HCT116 (cell line): ENCODE results near the gene POT1. TPM values are rescaled to one million over a fixed set of nuclear protein-coding genes. Genes with fewer than 3 reads are reported as not detected.

Experiments
- ATAC-seq: fragments of 200-7000 bp; cut with Tn5 transposase; 2 replicates; pipeline ENCODE4 v1.9.1; 2020; ENCODE audit warnings: mild to moderate bottlenecking, moderate library complexity
- BruUV-seq: library from RNA; stranded (reverse); fragments of 400-500 nt; replicated peaks from 2 replicates; lab custom pipeline; 2021; lab: Mats Ljungman, UMichigan
- CTCF ChIA-PET: fragments of 300-600 bp; sonication (Branson Sonifier 250); formaldehyde crosslinking; loops from one replicate; lab custom pipeline; 2021; ENCODE audit warnings: antibody characterized with exemption; lab: Charles Lee
- POLR2A ChIA-PET: fragments of 300-600, 350-600 bp; sonication (Branson Sonifier 250); formaldehyde crosslinking; loops from one replicate; lab custom pipeline; 2021; ENCODE audit warnings: antibody characterized with exemption; lab: Charles Lee
- RAD21 ChIA-PET, 2 experiments: fragments of 300-600 bp; sonication (Branson Sonifier 250); formaldehyde crosslinking; loops; one replicate each; lab custom pipeline; 2023; ENCODE audit warnings: low total read pairs in 2 of 2; ENCODE audit not compliant: uncharacterized antibody in 2 of 2, unreplicated experiment in 2 of 2, low non-redundant PET in 1 of 2; lab: Charles Lee
- DNase-seq: peaks from one replicate; pipeline ENCODE4 v3.0.0-alpha.2; 2010; ENCODE audit warnings: low read depth, low spot score
- H2AFZ ChIP-seq: fragments of 200-600 bp; shearing (Covaris generic), sonication (generic); 2 replicates; pipeline ENCODE4 v1.6.1; 2017; ENCODE audit warnings: low read depth, mixed run types, mixed read lengths, antibody characterized with exemption, low read length; ENCODE audit not compliant: poor library complexity, severe bottlenecking
- H3K27ac ChIP-seq: 2 replicates; pipeline ENCODE4 v1.5.1; 2012; ENCODE audit warnings: low read depth, low read length
- H3K27me3 ChIP-seq: fragments of 200-600 bp; sonication (generic); 2 replicates; pipeline ENCODE4 v1.6.1; 2016; ENCODE audit warnings: mixed run types, low read length, mixed read lengths; ENCODE audit not compliant: insufficient read depth
- H3K36me3 ChIP-seq, 2 experiments: fragments of 200-500 bp in 1 of 2; fragments of 200-600 bp in 1 of 2; sonication (Bioruptor generic) in 1 of 2; sonication (generic) in 1 of 2; 2 replicates each; pipeline versions ENCODE4 v1.5.1 to v1.6.1; 2014 to 2016; ENCODE audit warnings: low read length in 2 of 2, inconsistent platforms in 1 of 2, mixed read lengths in 1 of 2, mixed run types in 1 of 2; ENCODE audit not compliant: insufficient read depth in 2 of 2, control insufficient read depth in 1 of 2
- H3K4me1 ChIP-seq, 2 experiments: fragments of 200-600 bp in 1 of 2; sonication (generic) in 1 of 2; 2 replicates each; pipeline versions ENCODE4 v1.5.1 to v1.6.1; 2012 to 2017; ENCODE audit warnings: low read length in 2 of 2, inconsistent platforms in 1 of 2, mild to moderate bottlenecking in 1 of 2, mixed read lengths in 1 of 2, mixed run types in 1 of 2, moderate library complexity in 1 of 2; ENCODE audit not compliant: insufficient read depth in 2 of 2, control insufficient read depth in 1 of 2
- H3K4me2 ChIP-seq: fragments of 200-600 bp; sonication (generic); 2 replicates; pipeline ENCODE4 v1.6.1; 2017; ENCODE audit warnings: mixed run types, low read length, mixed read lengths
- H3K4me3 ChIP-seq, 2 experiments: fragments of 200-600 bp in 1 of 2; sonication (generic) in 1 of 2; replicated peaks in 1 of 2; 2 replicates each; pipeline ENCODE4 v1.5.1; 2011 to 2016; ENCODE audit warnings: low read length in 2 of 2, control low read depth in 1 of 2, low read depth in 1 of 2, mild to moderate bottlenecking in 1 of 2, mixed read lengths in 1 of 2, mixed run types in 1 of 2
- H3K79me2 ChIP-seq: fragments of 200-600 bp; sonication (generic); 2 replicates; pipeline ENCODE4 v1.6.1; 2017; ENCODE audit warnings: mild to moderate bottlenecking, mixed run types, low read length, moderate library complexity, mixed read lengths; ENCODE audit not compliant: insufficient read depth
- H3K9ac ChIP-seq: fragments of 200-600 bp; sonication (generic); 2 replicates; pipeline ENCODE4 v1.6.1; 2016; ENCODE audit warnings: low read length, mixed read lengths
- H3K9me2 ChIP-seq: fragments of 200-600 bp; sonication (generic), shearing (Covaris generic); 2 replicates; pipeline ENCODE4 v1.6.1; 2017; ENCODE audit warnings: mixed run types, mild to moderate bottlenecking, moderate library complexity; ENCODE audit not compliant: insufficient read depth
- H3K9me3 ChIP-seq, 2 experiments: fragments of 200-500 bp in 1 of 2; fragments of 200-600 bp in 1 of 2; sonication (Bioruptor generic) in 1 of 2; sonication (generic) in 1 of 2; 2 replicates each; pipeline ENCODE4 v1.6.1; 2014 to 2017; ENCODE audit warnings: low read length in 2 of 2, mixed read lengths in 2 of 2, inconsistent platforms in 1 of 2, low read depth in 1 of 2, mild to moderate bottlenecking in 1 of 2, mixed run types in 1 of 2, moderate library complexity in 1 of 2; ENCODE audit not compliant: control insufficient read depth in 1 of 2, insufficient read depth in 1 of 2
- H4K20me1 ChIP-seq: fragments of 200-600 bp; sonication (generic), shearing (Covaris generic); 2 replicates; pipeline ENCODE4 v1.6.1; 2017; ENCODE audit warnings: mixed run types, mild to moderate bottlenecking, moderate library complexity; ENCODE audit not compliant: insufficient read depth
- EZH2phosphoT487 ChIP-seq: fragments of 200-600 bp; IDR thresholded peaks from 2 replicates; pipeline ENCODE4 v1.6.1; 2018; ENCODE audit warnings: antibody characterized with exemption, borderline replicate concordance
- FOSL1 ChIP-seq: IDR thresholded peaks from 2 replicates; pipeline ENCODE4 v1.6.1; 2012; ENCODE audit warnings: low read depth
- JUND ChIP-seq: IDR thresholded peaks from 2 replicates; pipeline ENCODE4 v1.6.1; 2012
- POLR2AphosphoS5 ChIP-seq: IDR thresholded peaks from 2 replicates; pipeline ENCODE4 v1.6.1; 2011; ENCODE audit warnings: mild to moderate bottlenecking, low read depth, low read length, moderate library complexity
- RAD21 ChIP-seq: IDR thresholded peaks from 2 replicates; pipeline ENCODE4 v1.6.1; 2012; ENCODE audit warnings: low read depth, mild to moderate bottlenecking
- SIN3A ChIP-seq: IDR thresholded peaks from 2 replicates; pipeline ENCODE4 v1.6.1; 2012; ENCODE audit warnings: low read depth
- TCF7L2 ChIP-seq: IDR thresholded peaks from 2 replicates; pipeline ENCODE4 v1.7.0; 2011; ENCODE audit warnings: borderline replicate concordance, inconsistent platforms; ENCODE audit not compliant: insufficient read depth, insufficient read length; ENCODE audit errors: extremely low read depth
- ZFX ChIP-seq: fragments of 450-650 bp; IDR thresholded peaks from 2 replicates; pipeline ENCODE4 v1.6.1; 2017
- ZNF274 ChIP-seq: fragments of 200-500 bp; sonication (Bioruptor generic); IDR thresholded peaks from 2 replicates; pipeline ENCODE4 v1.6.1; 2014; ENCODE audit warnings: mild to moderate bottlenecking, low read depth, low read length, inconsistent platforms
- intact Hi-C: fragments of 100-400 bp; cut with micrococcal nuclease; formaldehyde crosslinking; loops from 2 replicates; pipeline ENCODE4 v1.10.0; 2022
- total RNA-seq: library from RNA; stranded (reverse); gene quantifications from one replicate; pipeline ENCODE4 v1.2.1, GENCODE V29; 2021; ENCODE audit not compliant: unreplicated experiment
- TF ChIP-seq, protein P1 (sequence below): IDR thresholded peaks from 2 replicates; pipeline ENCODE4 v1.6.1; 2011; ENCODE audit warnings: mild to moderate bottlenecking, low read length, moderate library complexity; ENCODE audit not compliant: insufficient replicate concordance; ENCODE audit errors: extremely low read depth
- TF ChIP-seq, protein P2 (sequence below): IDR thresholded peaks from 2 replicates; pipeline ENCODE4 v1.6.1; 2012
- TF ChIP-seq, protein P3 (sequence below): IDR thresholded peaks from 2 replicates; pipeline ENCODE4 v1.6.1; 2012

POT1 gene
- total RNA-seq, 1 experiment from 2014 or later, result 19.5 TPM

DNA sequence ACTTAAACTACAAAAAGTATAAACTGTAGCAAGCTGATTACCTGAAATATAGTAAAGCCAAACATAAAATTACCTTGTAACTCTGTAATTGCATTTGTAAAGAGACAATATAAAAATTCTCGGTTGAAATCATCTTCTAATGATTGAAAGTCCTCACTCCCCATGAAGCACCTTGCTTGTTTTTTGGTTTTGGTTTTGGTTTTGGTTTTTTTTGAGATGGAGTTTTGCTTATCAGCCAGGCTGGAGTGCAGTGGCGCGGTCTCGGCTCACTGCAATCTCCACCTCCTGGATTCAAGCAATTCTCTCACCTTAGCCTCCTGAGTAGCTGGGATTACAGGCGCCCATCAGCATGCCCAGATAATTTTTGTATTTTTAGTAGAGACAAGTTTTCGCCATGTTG lies 130.2 kb downstream of the POT1 start (continued):
- TF ChIP-seq, protein P1, sequence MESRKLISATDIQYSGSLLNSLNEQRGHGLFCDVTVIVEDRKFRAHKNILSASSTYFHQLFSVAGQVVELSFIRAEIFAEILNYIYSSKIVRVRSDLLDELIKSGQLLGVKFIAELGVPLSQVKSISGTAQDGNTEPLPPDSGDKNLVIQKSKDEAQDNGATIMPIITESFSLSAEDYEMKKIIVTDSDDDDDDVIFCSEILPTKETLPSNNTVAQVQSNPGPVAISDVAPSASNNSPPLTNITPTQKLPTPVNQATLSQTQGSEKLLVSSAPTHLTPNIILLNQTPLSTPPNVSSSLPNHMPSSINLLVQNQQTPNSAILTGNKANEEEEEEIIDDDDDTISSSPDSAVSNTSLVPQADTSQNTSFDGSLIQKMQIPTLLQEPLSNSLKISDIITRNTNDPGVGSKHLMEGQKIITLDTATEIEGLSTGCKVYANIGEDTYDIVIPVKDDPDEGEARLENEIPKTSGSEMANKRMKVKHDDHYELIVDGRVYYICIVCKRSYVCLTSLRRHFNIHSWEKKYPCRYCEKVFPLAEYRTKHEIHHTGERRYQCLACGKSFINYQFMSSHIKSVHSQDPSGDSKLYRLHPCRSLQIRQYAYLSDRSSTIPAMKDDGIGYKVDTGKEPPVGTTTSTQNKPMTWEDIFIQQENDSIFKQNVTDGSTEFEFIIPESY, result no peak
- TF ChIP-seq, protein P2, sequence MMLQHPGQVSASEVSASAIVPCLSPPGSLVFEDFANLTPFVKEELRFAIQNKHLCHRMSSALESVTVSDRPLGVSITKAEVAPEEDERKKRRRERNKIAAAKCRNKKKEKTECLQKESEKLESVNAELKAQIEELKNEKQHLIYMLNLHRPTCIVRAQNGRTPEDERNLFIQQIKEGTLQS, result no peak
- TF ChIP-seq TCF7L2, result no peak
- TF ChIP-seq SIN3A, result no peak
- no peak for TF ChIP-seq ZFX
- TF ChIP-seq ZNF274, result no peak
- no peak for TF ChIP-seq RAD21
- TF ChIP-seq POLR2AphosphoS5, result no peak
- no peak for TF ChIP-seq FOSL1
- no peak for TF ChIP-seq EZH2phosphoT487
- TF ChIP-seq, protein P3, sequence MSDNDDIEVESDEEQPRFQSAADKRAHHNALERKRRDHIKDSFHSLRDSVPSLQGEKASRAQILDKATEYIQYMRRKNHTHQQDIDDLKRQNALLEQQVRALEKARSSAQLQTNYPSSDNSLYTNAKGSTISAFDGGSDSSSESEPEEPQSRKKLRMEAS, result no peak

- BruUV-seq, result no TSS peak
- POLR2A ChIA-PET, result no interaction called here
- ATAC-seq, result no peak
Measured at GRCh38 chr7:124796771-124797170, 132.9 kb downstream of the POT1 start.

More at GRCh38 chr7:124796771-124797170, 132.9 kb downstream of the POT1 start:
- H3K79me2 ChIP-seq, result no peaks in the 10 kb centered on the region
- ChIA-PET CTCF (no interaction called here), RAD21 (no interaction called here)
- H3K9me2 ChIP-seq, result no peaks in the 10 kb centered on the region
- H3K27me3 ChIP-seq, result no peaks in the 10 kb centered on the region
- 0 out of 2 replicates have a peak, but pooled peaks have one; percentile 8 for TF ChIP-seq JUND
- TF ChIP-seq, protein P2, result no peak
- no peaks in the 10 kb centered on the region for H4K20me1 ChIP-seq
- H3K4me1 ChIP-seq, result peaks cover 3 to 5% of the 10 kb centered on the region in 2 experiments; a peak in 2 of 4 replicates
- H3K9ac ChIP-seq, result no peak overlapping the region
- H3K4me2 ChIP-seq, result no peak overlapping the region
- no peak for DNase-seq
- H2AFZ ChIP-seq, result no peak overlapping the region
- intact Hi-C loops, result no loop called here
- H3K9me3 ChIP-seq, result no peaks in the 10 kb centered on the region
- H3K36me3 ChIP-seq, result no peaks in the 10 kb centered on the region
- H3K4me3 ChIP-seq, result no peak overlapping the region
- H3K27ac ChIP-seq, result no peak overlapping the region
